Bronchial epithelial cell (primary cell): ENCODE measurements around the gene AHCYL2. TPM values are rescaled to one million over a fixed set of nuclear protein-coding genes. Genes with fewer than 3 reads are reported as not detected.

Experiments
- DNase-seq: peaks from one replicate; pipeline ENCODE4 v3.0.0-alpha.2; 2010; ENCODE audit warnings: low read depth
- FAIRE-seq: peaks from 2 replicates; lab custom pipeline; 2011; peaks lifted over from hg19 to GRCh38; lab: Jason Lieb, UNC
- H3K27me3 ChIP-seq: 2 replicates; pipeline ENCODE4 v1.5.1; 2011; ENCODE audit warnings: low read length; ENCODE audit not compliant: control insufficient read depth, insufficient read depth
- H3K36me3 ChIP-seq: 2 replicates; pipeline ENCODE4 v1.5.1; 2011; ENCODE audit warnings: low read length; ENCODE audit not compliant: control insufficient read depth, insufficient read depth
- H3K4me3 ChIP-seq: 2 replicates; pipeline ENCODE4 v1.5.1; 2011; ENCODE audit warnings: mild to moderate bottlenecking, low read depth, low read length, control low read depth
- CTCF ChIP-seq: IDR thresholded peaks from 2 replicates; pipeline ENCODE4 v1.5.1; 2011; ENCODE audit warnings: mild to moderate bottlenecking, moderate library complexity, low read length, control low read depth, inconsistent platforms; ENCODE audit not compliant: insufficient read depth, severe bottlenecking
- total RNA-seq: library from RNA; depleted of rRNA; stranded (reverse); fragments of >200 nt; gene quantifications from 2 replicates; pipeline ENCODE4 v1.2.1, GENCODE V29; 2014

AHCYL2 gene
- total RNA-seq, 1 donor from 2014 or later: 5.0 TPM

GRCh38 chr7:129457101-129457500 is 232.3 kb downstream of the AHCYL2 start:
- DNase-seq (no peak), FAIRE-seq (no peak)
- no peak overlapping the region for H3K4me3 ChIP-seq
- no peak for TF ChIP-seq CTCF
- H3K36me3 ChIP-seq: peaks cover 22% of the 10 kb centered on the region
- H3K27me3 ChIP-seq: no peaks in the 10 kb centered on the region

DNA sequence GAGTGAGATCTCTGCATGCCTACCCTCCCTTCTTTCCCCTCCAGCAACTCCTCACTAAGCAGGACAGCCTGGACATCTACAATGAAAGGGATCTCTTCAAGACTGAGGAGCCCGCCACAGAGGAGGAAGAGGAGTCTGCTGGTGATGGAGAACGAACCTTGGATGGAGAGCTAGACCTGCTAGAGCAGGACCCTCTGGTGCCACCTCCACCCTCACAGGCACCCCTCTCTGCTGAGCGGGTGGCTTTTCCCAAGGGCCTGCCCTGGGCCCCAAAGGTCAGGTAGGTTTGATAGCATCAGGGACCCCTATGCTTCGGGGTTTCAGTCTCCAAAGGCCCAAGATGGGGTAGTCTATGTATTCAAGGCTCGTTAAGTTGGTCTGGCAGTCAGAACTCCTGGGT is 233.3 kb downstream of the AHCYL2 start:
- H3K4me3 ChIP-seq: no peak overlapping the region
- no peaks in the 10 kb centered on the region for H3K27me3 ChIP-seq
- DNase-seq: no peak
- TF ChIP-seq CTCF: no peak
- FAIRE-seq: no peak
- H3K36me3 ChIP-seq: peaks cover 26% of the 10 kb centered on the region

DNA sequence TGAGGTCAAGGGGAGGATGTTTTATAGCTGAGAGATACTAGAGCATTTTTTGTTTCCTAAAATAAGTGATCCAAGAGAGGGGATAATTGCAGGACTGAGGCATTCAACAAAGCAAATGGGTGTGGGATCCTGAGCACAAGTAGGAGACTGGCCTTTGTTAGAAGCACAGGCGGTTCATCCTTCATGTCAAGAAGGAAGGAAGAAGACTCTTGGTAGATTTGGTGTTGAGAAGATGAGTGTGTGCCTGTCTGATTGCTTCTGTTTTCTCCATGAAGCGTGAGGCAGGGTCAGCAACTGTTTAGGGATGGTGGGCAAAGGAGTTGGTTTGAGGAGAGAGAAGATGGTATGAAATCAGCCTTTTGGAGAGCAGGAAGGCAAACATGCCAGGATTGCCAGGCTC is 237.0 kb downstream of the AHCYL2 start:
- no peaks in the 10 kb centered on the region for H3K27me3 ChIP-seq
- H3K4me3 ChIP-seq: no peak overlapping the region
- no peak for FAIRE-seq
- no peak for TF ChIP-seq CTCF
- DNase-seq: no peak
- H3K36me3 ChIP-seq: peaks cover 21% of the 10 kb centered on the region

DNA sequence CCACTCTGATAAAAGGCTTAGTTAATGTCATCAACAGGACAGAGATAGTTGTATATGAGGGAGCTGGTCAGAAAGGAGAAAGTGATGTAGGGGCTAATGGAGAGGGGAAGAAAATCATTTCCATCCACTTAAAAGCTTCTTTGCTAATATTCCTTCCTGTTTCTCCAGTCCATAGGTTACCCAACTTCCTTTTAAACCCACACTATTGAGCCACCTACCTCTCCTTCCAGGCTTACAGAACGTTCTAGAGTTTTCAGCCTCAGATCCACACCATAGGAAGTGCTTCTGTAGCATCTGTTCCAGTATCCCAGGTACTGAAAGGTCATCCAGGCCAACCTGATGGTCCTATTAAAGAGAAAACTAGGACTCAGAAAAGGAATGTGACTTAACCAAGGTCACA is 237.6 kb downstream of the AHCYL2 start:
- H3K27me3 ChIP-seq: no peaks in the 10 kb centered on the region
- DNase-seq (no peak), FAIRE-seq (no peak)
- H3K4me3 ChIP-seq: no peak overlapping the region
- TF ChIP-seq CTCF: no peak
- peaks cover 17% of the 10 kb centered on the region for H3K36me3 ChIP-seq

DNA sequence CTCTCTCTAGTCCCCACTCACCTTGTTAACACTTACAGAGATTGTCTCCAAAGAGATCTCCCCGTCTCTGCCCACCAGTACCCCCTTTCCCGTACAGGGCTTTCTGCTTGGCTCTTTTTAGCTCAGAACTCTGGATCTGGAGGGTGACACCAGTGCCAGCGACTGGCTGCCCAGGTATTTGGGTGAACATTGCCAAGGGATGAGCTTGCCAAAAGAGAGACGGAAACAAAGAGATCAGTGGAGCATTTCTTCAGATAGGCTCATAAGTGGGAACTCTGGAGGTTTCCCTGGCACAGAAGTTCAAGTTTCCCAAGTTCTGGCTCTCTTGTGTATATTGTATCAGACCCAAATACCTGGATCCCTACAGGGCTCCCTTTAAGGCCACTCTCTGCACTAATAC is 239.4 kb downstream of the AHCYL2 start:
- Histone ChIP-seq H3K27me3 (no peaks in the 10 kb centered on the region), H3K4me3 (no peak overlapping the region), H3K36me3 (peaks cover 12% of the 10 kb centered on the region)
- FAIRE-seq: no peak
- no peak for DNase-seq
- no peak for TF ChIP-seq CTCF

- DNase-seq (no peak), FAIRE-seq (no peak)
- Histone ChIP-seq H3K4me3 (no peak overlapping the region), H3K36me3 (peaks cover 10% of the 10 kb centered on the region), H3K27me3 (no peaks in the 10 kb centered on the region)
- TF ChIP-seq CTCF: no peak
Measured at GRCh38 chr7:129465080-129465479, 240.2 kb downstream of the AHCYL2 start.
